SK-N-SH (cell line): ENCODE results near the gene EDDM13. TPM values are rescaled to one million over a fixed set of nuclear protein-coding genes. Genes with fewer than 3 reads are reported as not detected.

Experiments used
- CTCF ChIA-PET: fragments of 300-600, 350-600 bp; formaldehyde crosslinking; extraction: SDS; loops from one replicate; lab custom pipeline; 2021; lab: Yijun Ruan, JAX
- POLR2A ChIA-PET: fragments of 350-600 bp; sonication (Branson Sonifier 250); formaldehyde crosslinking; extraction: SDS; loops from one replicate; lab custom pipeline; 2020; ENCODE audit warnings: antibody characterized with exemption, inconsistent platforms; lab: Yijun Ruan, JAX
- DNase-seq: peaks from one replicate; pipeline ENCODE4 v3.0.0; 2012
- H2AFZ ChIP-seq: fragments of 200-600 bp; sonication (generic); 2 replicates; pipeline ENCODE4 v1.8.1; 2016; ENCODE audit warnings: antibody characterized with exemption, mild to moderate bottlenecking, low read depth
- H3F3A ChIP-seq: fragments of 200-600 bp; sonication (generic); replicated peaks from 2 replicates; pipeline ENCODE3; 2016; ENCODE audit warnings: antibody characterized with exemption, mild to moderate bottlenecking; ENCODE audit not compliant: insufficient read depth
- H3K27ac ChIP-seq, 2 experiments: fragments of 200-500 bp in 1 of 2; fragments of 200-600 bp in 1 of 2; sonication (Bioruptor generic) in 1 of 2; sonication (generic), shearing (Covaris generic) in 1 of 2; 2 replicates each; pipeline versions ENCODE4 v1.5.1 to v1.6.1; 2014 to 2016; ENCODE audit warnings: low read depth in 2 of 2, inconsistent platforms in 1 of 2, low read length in 1 of 2, mild to moderate bottlenecking in 1 of 2, mixed read lengths in 1 of 2
- H3K27me3 ChIP-seq: fragments of 200-600 bp; sonication (generic), shearing (Covaris generic); 2 replicates; pipeline ENCODE4 v1.6.1; 2016; ENCODE audit warnings: mixed run types; ENCODE audit not compliant: insufficient read depth
- H3K36me3 ChIP-seq, 2 experiments: fragments of 200-500 bp in 1 of 2; fragments of 200-600 bp in 1 of 2; sonication (Bioruptor generic) in 1 of 2; sonication (generic) in 1 of 2; replicated peaks in 1 of 2; 2 replicates each; pipeline versions ENCODE3 to v1.5.1; 2014 to 2016; ENCODE audit warnings: low read length in 1 of 2, mild to moderate bottlenecking in 1 of 2; ENCODE audit not compliant: insufficient read depth in 2 of 2, control insufficient read depth in 1 of 2
- H3K4me1 ChIP-seq, 2 experiments: fragments of 200-500 bp in 1 of 2; fragments of 200-600 bp in 1 of 2; sonication (Bioruptor generic) in 1 of 2; sonication (generic), shearing (Covaris generic) in 1 of 2; 2 replicates each; pipeline versions ENCODE4 v1.5.1 to v1.6.1; 2014 to 2016; ENCODE audit warnings: low read depth in 1 of 2, low read length in 1 of 2, mixed run types in 1 of 2; ENCODE audit not compliant: insufficient read depth in 2 of 2, control insufficient read depth in 1 of 2
- H3K4me2 ChIP-seq: fragments of 200-600 bp; sonication (generic), shearing (Covaris generic); 2 replicates; pipeline ENCODE4 v1.6.1; 2017; ENCODE audit warnings: mixed run types
- H3K4me3 ChIP-seq, 2 experiments: fragments of 200-500 bp in 1 of 2; fragments of 200-600 bp in 1 of 2; sonication (Bioruptor generic) in 1 of 2; sonication (generic), shearing (Covaris generic) in 1 of 2; 2 replicates each; pipeline versions ENCODE4 v1.5.1 to v1.8.1; 2014 to 2016; ENCODE audit warnings: low read depth in 2 of 2, inconsistent platforms in 1 of 2, low read length in 1 of 2, mild to moderate bottlenecking in 1 of 2, mixed read lengths in 1 of 2, moderate library complexity in 1 of 2
- H3K79me2 ChIP-seq: fragments of 200-600 bp; sonication (generic); 2 replicates; pipeline ENCODE4 v1.8.1; 2017; ENCODE audit warnings: mild to moderate bottlenecking; ENCODE audit not compliant: insufficient read depth
- H3K9ac ChIP-seq: fragments of 200-600 bp; sonication (generic); 2 replicates; pipeline ENCODE4 v1.6.1; 2017; ENCODE audit warnings: mixed run types
- H3K9me2 ChIP-seq: fragments of 200-600 bp; sonication (generic); 2 replicates; pipeline ENCODE4 v1.6.1; 2017; ENCODE audit warnings: mixed run types
- H3K9me3 ChIP-seq: fragments of 200-600 bp; sonication (generic); 2 replicates; pipeline ENCODE4 v1.6.1; 2017; ENCODE audit warnings: mixed run types, mild to moderate bottlenecking, moderate library complexity
- H4K20me1 ChIP-seq: fragments of 200-600 bp; sonication (generic); 2 replicates; pipeline ENCODE4 v1.6.1; 2017; ENCODE audit warnings: mild to moderate bottlenecking, mixed run types; ENCODE audit not compliant: insufficient read depth
- CHD2 ChIP-seq: fragments of 150-350 bp; IDR thresholded peaks from 2 replicates; pipeline ENCODE4 v1.6.1; 2018; ENCODE audit warnings: low read length; ENCODE audit not compliant: partially characterized antibody
- CTCF ChIP-seq: fragments of 200-600 bp; sonication (generic); IDR thresholded peaks from 2 replicates; pipeline ENCODE4 v1.6.1; 2017; ENCODE audit warnings: antibody characterized with exemption, mild to moderate bottlenecking, moderate library complexity
- ELF1 ChIP-seq: IDR thresholded peaks from 2 replicates; pipeline ENCODE4 v1.4.0; 2012
- EP300 ChIP-seq, 2 experiments: IDR thresholded peaks; 2 replicates each; pipeline versions ENCODE4 v1.4.0 to v1.6.1; 2012; ENCODE audit warnings: borderline replicate concordance in 1 of 2, low read depth in 1 of 2, low read length in 1 of 2
- FOXM1 ChIP-seq: IDR thresholded peaks from 2 replicates; pipeline ENCODE4 v1.4.0; 2012; ENCODE audit warnings: low read depth, mild to moderate bottlenecking
- GABPA ChIP-seq: IDR thresholded peaks from 2 replicates; pipeline ENCODE4 v1.4.0; 2012; ENCODE audit warnings: low read depth, mild to moderate bottlenecking
- GATA2 ChIP-seq: sonication (generic); formaldehyde crosslinking; IDR thresholded peaks from 2 replicates; pipeline ENCODE4 v1.5.0; 2020; ENCODE audit warnings: mild to moderate bottlenecking, missing genetic modification reagents
- IRF3 ChIP-seq: fragments of 150-350 bp; IDR thresholded peaks from 2 replicates; pipeline ENCODE4 v1.6.1; 2016; ENCODE audit warnings: mild to moderate bottlenecking, low read depth, low read length
- MXI1 ChIP-seq: IDR thresholded peaks from 2 replicates; pipeline ENCODE4 v1.6.1; 2012; ENCODE audit warnings: mild to moderate bottlenecking, low read depth, low read length, improper control_type of control experiment
- NFIC ChIP-seq: IDR thresholded peaks from 2 replicates; pipeline ENCODE4 v1.4.0; 2012; ENCODE audit warnings: borderline replicate concordance
- POLR2AphosphoS5 ChIP-seq: IDR thresholded peaks from 2 replicates; pipeline ENCODE4 v1.6.1; 2012; ENCODE audit warnings: low read depth, low read length
- RAD21 ChIP-seq: IDR thresholded peaks from 2 replicates; pipeline ENCODE4 v1.6.1; 2012; ENCODE audit warnings: mild to moderate bottlenecking, low read length
- RXRA ChIP-seq: IDR thresholded peaks from 2 replicates; pipeline ENCODE4 v1.4.0; 2012; ENCODE audit warnings: low read depth, mild to moderate bottlenecking, borderline replicate concordance
- SMC3 ChIP-seq: IDR thresholded peaks from 2 replicates; pipeline ENCODE4 v1.6.1; 2012; ENCODE audit warnings: low read depth, low read length, improper control_type of control experiment
- TAF1 ChIP-seq: IDR thresholded peaks from 2 replicates; pipeline ENCODE4 v1.6.1; 2012; ENCODE audit warnings: low read depth, mild to moderate bottlenecking, low read length, moderate library complexity, borderline replicate concordance
- WGBS: methylation state at CpG from one replicate; pipeline ENCODE4 v1.1.6; 2017; ENCODE audit warnings: low lambda C conversion rate; 5-methylcytosine and 5-hydroxymethylcytosine counted together
- polyA plus RNA-seq, 3 experiments: library from polyadenylated mRNA; depleted of rRNA; stranded (reverse); fragments of >200 nt; gene quantifications; 2 replicates each; pipeline ENCODE4 v1.2.3, GENCODE V29; 2012
- TF ChIP-seq, protein P1 (sequence below): IDR thresholded peaks from 2 replicates; pipeline ENCODE4 v1.6.1; 2012; ENCODE audit warnings: mild to moderate bottlenecking, low read depth, low read length, moderate library complexity

EDDM13 gene
- polyA plus RNA-seq, 1 of the 3 experiments (the other 2 are of a cell fraction) = not detected

DNA sequence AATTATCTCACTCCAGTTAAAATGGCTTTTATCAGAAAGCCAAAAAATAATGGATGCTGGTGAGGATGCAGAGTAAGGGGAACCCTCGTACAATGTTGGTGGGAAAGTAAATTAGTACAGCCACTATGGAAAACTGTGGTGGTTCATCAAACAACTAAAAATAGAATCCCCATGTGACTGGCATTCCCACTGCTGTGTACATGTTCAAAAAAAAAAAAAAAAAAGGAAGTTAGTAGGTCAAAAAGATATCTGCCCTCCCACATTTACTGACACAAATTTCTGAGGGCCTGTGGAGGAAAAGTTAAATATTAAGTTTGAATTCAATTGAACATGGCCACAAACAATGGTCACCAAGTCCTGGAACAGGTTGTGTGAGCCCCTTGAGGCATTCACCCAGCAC lies 51.9 kb downstream of the EDDM13 start:
- DNase-seq = no peak
- no peaks in the 10 kb centered on the region for H3K9me2 ChIP-seq
- TF ChIP-seq TAF1 (no peak), RXRA (no peak), RAD21 (no peak)
- H3K4me3 ChIP-seq = no peak overlapping the region
- WGBS = 34% methylated on average over 1 of the region's 1 CpG
- POLR2A ChIA-PET = no interaction called here
- H3K79me2 ChIP-seq = no peaks in the 10 kb centered on the region
- H3K9me3 ChIP-seq = no peaks in the 10 kb centered on the region
- H3F3A ChIP-seq = no peaks in the 10 kb centered on the region
- H3K4me1 ChIP-seq = peaks cover 0 to 6% of the 10 kb centered on the region in 2 experiments; a peak in 1 of 4 replicates
- no peak overlapping the region for H3K9ac ChIP-seq
- H3K4me2 ChIP-seq = no peak overlapping the region
- no peaks in the 10 kb centered on the region for H3K27me3 ChIP-seq
- no peak overlapping the region for H3K27ac ChIP-seq
- no peaks in the 10 kb centered on the region for H3K36me3 ChIP-seq
- H4K20me1 ChIP-seq = no peaks in the 10 kb centered on the region
- CTCF ChIA-PET = interaction anchor here (3.3 kb wide), 1 partner anchor 9 kb away, joined by 15 read pairs; no protein-coding TSS in a partner anchor
- no peak overlapping the region for H2AFZ ChIP-seq

DNA sequence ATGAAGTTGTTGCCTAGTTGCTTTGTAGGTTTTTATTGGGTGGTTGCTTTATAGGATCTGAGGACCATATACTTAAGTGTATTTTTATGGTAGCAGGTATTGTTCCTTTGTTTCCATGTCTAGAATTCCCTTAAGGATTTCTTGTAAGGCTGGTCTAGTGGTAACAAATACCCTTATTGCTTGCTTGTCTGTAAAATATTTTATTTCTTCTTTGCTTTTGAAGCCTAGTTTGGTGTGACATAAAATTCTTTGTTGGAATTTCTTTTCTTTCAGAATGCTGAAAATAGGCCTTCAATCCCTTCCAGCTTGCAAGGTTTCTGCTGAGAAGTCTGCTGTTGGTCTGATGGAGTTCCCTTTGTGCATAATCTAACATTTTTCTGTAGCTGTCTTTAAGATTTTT lies 60.1 kb downstream of the EDDM13 start:
- TF ChIP-seq CHD2 (no peak), NFIC (no peak), GATA2 (CRISPR knock-in tag) (no peak), GABPA (no peak), IRF3 (no peak), EP300 (IDR thresholded peaks at IDR 0.05; ENCODE audit: borderline replicate concordance in 1 of 2, low read depth in 1 of 2, low read length in 1 of 2) (no peak)
- no peaks in the 10 kb centered on the region for H3K4me1 ChIP-seq
- no peaks in the 10 kb centered on the region for H3K36me3 ChIP-seq
- 0 out of 2 replicates have a peak, but pooled peaks cover 3% of the 10 kb centered on the region for H3K9me2 ChIP-seq
- H3K9ac ChIP-seq = no peak overlapping the region
- POLR2A ChIA-PET = interaction anchor here (0.6 to 1.6 kb wide), 2 partner anchors 13 to 79 kb away, joined by 5 to 10 read pairs; no protein-coding TSS in a partner anchor
- H3K27ac ChIP-seq = no peak overlapping the region
- no peak overlapping the region for H2AFZ ChIP-seq
- H3K4me3 ChIP-seq = no peak overlapping the region
- H4K20me1 ChIP-seq = no peaks in the 10 kb centered on the region
- no peak for DNase-seq
- H3F3A ChIP-seq = no peaks in the 10 kb centered on the region
- no peaks in the 10 kb centered on the region for H3K9me3 ChIP-seq
- H3K27me3 ChIP-seq = no peaks in the 10 kb centered on the region
- H3K4me2 ChIP-seq = no peak overlapping the region
- CTCF ChIA-PET = interaction anchor here (0.7 to 5.8 kb wide), 29 partner anchors 9 to 266 kb away, joined by 3 to 200 read pairs (median 9); partner anchors contain the start of genes GALP and ZSCAN5A
- H3K79me2 ChIP-seq = no peaks in the 10 kb centered on the region

DNA sequence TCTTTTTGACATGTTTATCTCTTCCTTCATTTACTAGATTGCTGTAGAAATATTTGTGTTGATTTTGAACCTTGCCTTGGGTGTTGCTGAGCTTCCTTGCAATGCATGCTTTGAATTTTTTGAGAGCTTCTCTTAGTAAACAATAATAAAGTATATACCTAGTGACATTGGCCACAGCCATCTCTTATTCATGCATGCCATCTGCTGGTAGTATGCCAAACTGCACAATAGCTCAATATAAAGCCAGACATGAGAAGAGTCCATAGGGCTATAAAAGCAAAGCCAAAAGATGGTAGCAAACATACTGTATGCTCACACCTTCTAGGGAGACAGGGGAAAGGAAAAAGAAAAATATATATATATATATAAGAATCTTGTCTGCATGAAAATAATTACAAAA lies 61.0 kb downstream of the EDDM13 start:
- H3K9me3 ChIP-seq = no peaks in the 10 kb centered on the region
- no peaks in the 10 kb centered on the region for H3K36me3 ChIP-seq
- no peaks in the 10 kb centered on the region for H3F3A ChIP-seq
- H3K9ac ChIP-seq = no peak overlapping the region
- no peaks in the 10 kb centered on the region for H3K27me3 ChIP-seq
- CTCF ChIA-PET = interaction anchor here (0.5 to 5.8 kb wide), 52 partner anchors 9 to 752 kb away, joined by 3 to 200 read pairs (median 4); partner anchors contain the start of genes GALP and ZSCAN5A
- no peak overlapping the region; a peak in 1 of 4 replicates for H3K4me3 ChIP-seq
- POLR2A ChIA-PET = interaction anchor here (0.6 to 1.6 kb wide), 3 partner anchors 13 to 79 kb away, joined by 4 to 10 read pairs (median 5); no protein-coding TSS in a partner anchor
- H3K79me2 ChIP-seq = no peaks in the 10 kb centered on the region
- no peak overlapping the region for H3K27ac ChIP-seq
- H4K20me1 ChIP-seq = no peaks in the 10 kb centered on the region
- 0 out of 2 replicates have a peak, but pooled peaks cover 3% of the 10 kb centered on the region for H3K9me2 ChIP-seq
- peak; percentile 64 for DNase-seq
- H2AFZ ChIP-seq = no peak overlapping the region
- no peaks in the 10 kb centered on the region for H3K4me1 ChIP-seq
- no peak overlapping the region for H3K4me2 ChIP-seq
- no peak for TF ChIP-seq MXI1
- peak; percentile 82 for TF ChIP-seq CTCF
- no peak for TF ChIP-seq POLR2AphosphoS5
- no peak for TF ChIP-seq ELF1
- peak; percentile 73 for TF ChIP-seq SMC3
- TF ChIP-seq, protein P1, sequence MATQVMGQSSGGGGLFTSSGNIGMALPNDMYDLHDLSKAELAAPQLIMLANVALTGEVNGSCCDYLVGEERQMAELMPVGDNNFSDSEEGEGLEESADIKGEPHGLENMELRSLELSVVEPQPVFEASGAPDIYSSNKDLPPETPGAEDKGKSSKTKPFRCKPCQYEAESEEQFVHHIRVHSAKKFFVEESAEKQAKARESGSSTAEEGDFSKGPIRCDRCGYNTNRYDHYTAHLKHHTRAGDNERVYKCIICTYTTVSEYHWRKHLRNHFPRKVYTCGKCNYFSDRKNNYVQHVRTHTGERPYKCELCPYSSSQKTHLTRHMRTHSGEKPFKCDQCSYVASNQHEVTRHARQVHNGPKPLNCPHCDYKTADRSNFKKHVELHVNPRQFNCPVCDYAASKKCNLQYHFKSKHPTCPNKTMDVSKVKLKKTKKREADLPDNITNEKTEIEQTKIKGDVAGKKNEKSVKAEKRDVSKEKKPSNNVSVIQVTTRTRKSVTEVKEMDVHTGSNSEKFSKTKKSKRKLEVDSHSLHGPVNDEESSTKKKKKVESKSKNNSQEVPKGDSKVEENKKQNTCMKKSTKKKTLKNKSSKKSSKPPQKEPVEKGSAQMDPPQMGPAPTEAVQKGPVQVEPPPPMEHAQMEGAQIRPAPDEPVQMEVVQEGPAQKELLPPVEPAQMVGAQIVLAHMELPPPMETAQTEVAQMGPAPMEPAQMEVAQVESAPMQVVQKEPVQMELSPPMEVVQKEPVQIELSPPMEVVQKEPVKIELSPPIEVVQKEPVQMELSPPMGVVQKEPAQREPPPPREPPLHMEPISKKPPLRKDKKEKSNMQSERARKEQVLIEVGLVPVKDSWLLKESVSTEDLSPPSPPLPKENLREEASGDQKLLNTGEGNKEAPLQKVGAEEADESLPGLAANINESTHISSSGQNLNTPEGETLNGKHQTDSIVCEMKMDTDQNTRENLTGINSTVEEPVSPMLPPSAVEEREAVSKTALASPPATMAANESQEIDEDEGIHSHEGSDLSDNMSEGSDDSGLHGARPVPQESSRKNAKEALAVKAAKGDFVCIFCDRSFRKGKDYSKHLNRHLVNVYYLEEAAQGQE = no peak
- peak; percentile 89 for TF ChIP-seq RAD21
- no peak for TF ChIP-seq FOXM1
